AG08396 (cell line): ENCODE results near the gene ZNF862.

ENCODE experiments used
- DNase-seq: peaks from one replicate; pipeline ENCODE4 v3.0.0; 2012; ENCODE audit warnings: low spot score, mixed read lengths

The ZNF862 gene

GRCh38 chr7:149866779-149867447, 28.7 kb downstream of the ZNF862 start:
- DNase-seq = peak; percentile 56

GRCh38 chr7:149867762-149868622, 29.8 kb downstream of the ZNF862 start:
- DNase-seq = no peak

GRCh38 chr7:149868623-149869290, 30.6 kb downstream of the ZNF862 start:
- no peak for DNase-seq

GRCh38 chr7:149869291-149869650, 31.1 kb downstream of the ZNF862 start:
- DNase-seq = no peak

GRCh38 chr7:149869867-149870266, 31.7 kb downstream of the ZNF862 start:
- no peak for DNase-seq

GRCh38 chr7:149870274-149870673, 32.1 kb downstream of the ZNF862 start:
- no peak for DNase-seq

- DNase-seq = no peak
These were observed 32.7 kb downstream of the ZNF862 start for GRCh38 chr7:149870701-149871483.

- DNase-seq = no peak
These were observed 33.4 kb downstream of the ZNF862 start for GRCh38 chr7:149871576-149871975.

- DNase-seq = peak; percentile 94
These were observed 34.4 kb downstream of the ZNF862 start for GRCh38 chr7:149872419-149873073.

- DNase-seq = peak; percentile 100
These were observed 35.1 kb downstream of the ZNF862 start, which contains the start of gene ATP6V0E2 for GRCh38 chr7:149873074-149873969. ATP6V0E2 (plus strand) TSS chr7:149873969; CDS start chr7:149874066, 97 bp downstream.

GRCh38 chr7:149873970-149874643, 35.9 kb downstream of the ZNF862 start:
- DNase-seq = no peak

GRCh38 chr7:149874644-149875028, 36.5 kb downstream of the ZNF862 start:
- no peak for DNase-seq

GRCh38 chr7:149875396-149875795, 37.2 kb downstream of the ZNF862 start:
- no peak for DNase-seq

GRCh38 chr7:149877890-149878522, 39.8 kb downstream of the ZNF862 start:
- DNase-seq = no peak

GRCh38 chr7:149878523-149878921, 40.3 kb downstream of the ZNF862 start:
- DNase-seq = no peak

GRCh38 chr7:149879271-149879743, 41.1 kb downstream of the ZNF862 start:
- no peak for DNase-seq

- DNase-seq = no peak
These were observed 41.8 kb downstream of the ZNF862 start for GRCh38 chr7:149879766-149880637.

- no peak for DNase-seq
These were observed 42.6 kb downstream of the ZNF862 start for GRCh38 chr7:149880638-149881311.
